Measurements from ENCODE around the gene CSNK1D.

GRCh38 chr17:82242977-82243647 is 30.4 kb downstream of the CSNK1D start:
- TF ChIP-seq CTCF (IDR thresholded peaks at IDR 0.05), result no peak
- no peak for TF ChIP-seq EZH2 (IDR thresholded peaks at IDR 0.05; ENCODE audit: borderline replicate concordance, insufficient read depth, low read depth, low read length, poor library complexity, severe bottlenecking)

Data from B cell (primary cell).